ENCODE results near the gene SNAPIN. TPM values are rescaled to one million over a fixed set of nuclear protein-coding genes. Genes with fewer than 3 reads are reported as not detected.

SNAPIN gene
- total and polyA plus RNA-seq, 9 of the 15 experiments (the other 6 are each of a cell fraction or from before 2014, with no cell fraction given) = 11.2 to 43.9 (median 32.3) TPM

- TF ChIP-seq ZMIZ1 (IDR thresholded peaks at IDR 0.05; ENCODE audit: low read depth in 2 of 2, low read length in 2 of 2) (no peak; a peak in 1 of 4 replicates), FOXJ2 (tag; IDR thresholded peaks at IDR 0.05) (peak; percentile 72), IRF1 (CRISPR knock-in tag; IDR thresholded peaks at IDR 0.05; ENCODE audit: borderline replicate concordance) (no peak), ZNF407 (IDR thresholded peaks at IDR 0.05; ENCODE audit: low read depth) (peak; percentile 31; the same call in 1 of the 2 replicates), EP300 (IDR thresholded peaks at IDR 0.05; ENCODE audit: low read length) (peak; percentile 8; the same call in 1 of the 2 replicates), MTF1 (CRISPR knock-in tag; IDR thresholded peaks at IDR 0.05; ENCODE audit: borderline replicate concordance) (no peak), U2AF2 (optimal IDR thresholded peaks at IDR 0.05; ENCODE audit: low read depth, low read length) (no peak), TFAM (CRISPR knock-in tag; conservative IDR thresholded peaks at IDR 0.05) (no peak), CHD2 (IDR thresholded peaks at IDR 0.05; ENCODE audit: low read depth, low read length) (peak; percentile 28; the same call in 1 of the 2 replicates), TAF7 (tag; IDR thresholded peaks at IDR 0.05) (peak; percentile 93), ZBTB12 (CRISPR knock-in tag; IDR thresholded peaks at IDR 0.05) (peak; percentile 74)
Observed at GRCh38 chr1:153633754-153634665, 24.5 kb upstream of the SNAPIN start, which contains the start of gene CHTOP (continued).

Data from K562 (cell line).